ENCODE measurements around the gene PCED1A. TPM values are rescaled to one million over a fixed set of nuclear protein-coding genes. Genes with fewer than 3 reads are reported as not detected.

The PCED1A gene
- total RNA-seq, 2 donors from 2014 or later = 52.8 to 58.9 TPM

DNA sequence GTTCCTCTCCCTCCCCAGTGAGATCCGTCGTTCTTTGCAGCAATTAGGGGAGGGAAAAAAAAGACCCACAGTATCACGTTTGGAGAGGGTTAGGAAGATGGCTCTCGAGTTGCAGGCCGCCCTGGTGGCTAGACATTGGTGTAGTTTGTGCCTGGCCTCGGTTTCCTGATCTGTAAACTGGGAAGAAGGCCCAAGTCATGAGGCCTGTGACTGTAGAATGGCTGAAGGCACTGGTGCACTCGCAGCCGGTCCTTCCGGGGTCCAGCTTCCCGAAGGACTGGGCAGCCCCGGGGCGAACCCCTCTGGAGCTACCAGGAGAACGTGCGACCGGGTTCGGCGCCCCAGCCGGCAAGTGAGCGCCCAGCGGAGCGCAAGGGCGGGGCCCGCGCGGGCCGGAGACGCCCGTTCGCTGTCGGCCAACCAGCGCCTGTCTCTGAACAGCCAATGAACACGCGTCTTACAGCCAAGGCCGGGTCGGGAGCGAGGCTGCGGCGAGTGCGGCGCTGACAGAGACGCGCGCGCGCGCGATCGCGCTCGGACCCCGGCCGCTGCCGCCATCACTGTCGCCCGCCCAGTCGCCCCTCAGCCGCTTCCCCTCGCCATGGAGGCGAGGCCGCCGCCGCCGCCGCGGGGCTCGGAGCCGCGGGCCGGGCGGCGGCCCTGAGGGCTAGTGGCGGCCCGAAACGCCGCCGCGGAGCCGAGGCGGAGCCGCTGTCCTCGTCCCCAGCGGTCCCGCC lies 32.7 kb upstream of the PCED1A start, which contains the start of gene PTPRA:
Gene PTPRA, plus strand, starts transcription at position 472 of the 737 bp plus-strand sequence. CDS start 90,797 bp downstream, outside the sequence.
- Mint-ChIP-seq H3K4me1 (ENCODE audit: low read depth) (peaks cover 56% of the 10 kb centered on the region), H3K27me3 (ENCODE audit: low read depth) (no peaks in the 10 kb centered on the region), H3K27ac (peak within 1 kb of the TSS; percentile 90), H3K4me3 (peak within 1 kb of the TSS; percentile 74 to 97), H3K36me3 (ENCODE audit: insufficient read depth in 2 of 2) (peaks cover 4 to 10% of the 10 kb centered on the region in 2 donors), H3K9me3 (no peaks in the 10 kb centered on the region)
- DNase-seq = peak; percentile 94
- ATAC-seq (replicated peaks in 1 of 2) = peak; percentile 91 to 93

DNA sequence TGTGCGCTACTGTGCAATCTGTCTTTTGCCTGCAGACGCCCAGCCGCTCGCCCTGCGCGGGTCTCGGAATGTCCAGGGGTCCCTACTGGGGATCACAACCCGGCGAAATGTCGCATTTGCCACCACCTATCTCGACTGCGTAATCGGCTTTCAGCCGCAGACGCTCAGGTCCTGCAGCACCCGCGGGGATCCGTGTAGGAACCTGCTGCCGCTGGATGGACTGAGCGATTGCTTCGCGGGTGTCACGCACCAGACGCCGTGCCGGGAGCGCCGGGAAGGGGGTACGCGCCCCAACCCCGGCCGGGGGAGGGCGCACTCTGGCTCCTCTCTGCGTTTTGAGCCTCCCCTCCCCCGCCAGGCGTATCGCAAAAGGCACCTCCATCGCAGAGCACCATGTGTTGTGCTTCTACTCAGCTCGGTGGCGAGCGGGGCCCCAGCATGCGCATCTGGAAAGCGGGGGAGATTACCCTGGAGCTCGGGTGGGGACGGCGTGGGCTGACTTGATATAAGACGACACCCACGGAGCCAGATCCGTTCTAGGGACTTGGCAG lies 32.1 kb upstream of the PCED1A start:
- Mint-ChIP-seq H3K27me3 (ENCODE audit: low read depth) (no peaks in the 10 kb centered on the region), H3K36me3 (ENCODE audit: insufficient read depth in 2 of 2) (peaks cover 4 to 10% of the 10 kb centered on the region in 2 donors), H3K4me1 (ENCODE audit: low read depth) (peaks cover 61% of the 10 kb centered on the region), H3K27ac (peak overlapping the region; percentile 89), H3K4me3 (peak overlapping the region; percentile 74 to 97), H3K9me3 (no peaks in the 10 kb centered on the region)
- peak; percentile 58 to 65 for ATAC-seq (replicated peaks in 1 of 2)
- peak; percentile 84 to 85 for DNase-seq

DNA sequence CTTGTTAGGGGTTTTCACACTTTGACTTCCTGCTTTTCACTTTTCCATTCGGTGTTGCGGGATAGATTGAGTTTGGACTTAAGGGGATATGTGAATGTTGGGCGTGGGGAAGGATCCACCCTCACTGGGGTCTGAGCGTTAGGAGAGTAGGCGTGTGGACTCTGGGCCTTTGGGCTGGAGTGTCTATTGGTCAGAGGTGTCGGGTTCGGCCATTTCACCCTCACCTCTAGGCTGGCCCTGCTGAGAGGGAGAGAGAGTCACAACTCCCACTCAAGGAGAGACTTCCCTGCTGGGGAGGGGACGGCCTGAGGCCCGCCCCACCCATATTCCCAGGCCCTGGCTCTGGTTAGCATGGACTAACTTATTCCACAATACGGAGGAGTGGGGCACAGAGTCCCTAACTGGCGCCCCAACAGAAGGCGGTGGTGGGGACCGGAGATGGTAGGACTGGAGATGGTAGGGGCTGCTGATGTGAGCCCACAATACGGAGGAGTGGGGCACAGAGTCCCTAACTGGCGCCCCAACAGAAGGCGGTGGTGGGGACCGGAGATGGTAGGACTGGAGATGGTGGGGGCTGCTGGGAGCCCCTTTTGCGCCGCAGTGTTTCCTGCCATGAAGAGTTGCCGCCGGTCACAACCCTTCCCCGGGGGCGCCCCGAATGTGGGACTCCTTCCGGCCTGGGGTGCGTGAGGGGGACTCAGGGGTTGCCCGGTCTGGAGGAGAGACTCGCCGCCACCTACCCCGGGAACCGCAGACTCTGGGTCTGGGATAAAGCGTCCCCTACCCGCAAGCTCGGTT lies 31.4 kb upstream of the PCED1A start:
- no peaks in the 10 kb centered on the region for H3K27me3 Mint-ChIP-seq (ENCODE audit: low read depth)
- ATAC-seq (replicated peaks in 1 of 2) (peak; percentile 7 to 24), DNase-seq (peak; percentile 58 to 61)
- H3K9me3 Mint-ChIP-seq = no peaks in the 10 kb centered on the region
- peak overlapping the region; percentile 74 to 97 for H3K4me3 Mint-ChIP-seq
- peak overlapping the region; percentile 5 for H3K27ac Mint-ChIP-seq
- H3K36me3 Mint-ChIP-seq (ENCODE audit: insufficient read depth in 2 of 2) = peaks cover 4 to 10% of the 10 kb centered on the region in 2 donors
- H3K4me1 Mint-ChIP-seq (ENCODE audit: low read depth) = peaks cover 63% of the 10 kb centered on the region

DNA sequence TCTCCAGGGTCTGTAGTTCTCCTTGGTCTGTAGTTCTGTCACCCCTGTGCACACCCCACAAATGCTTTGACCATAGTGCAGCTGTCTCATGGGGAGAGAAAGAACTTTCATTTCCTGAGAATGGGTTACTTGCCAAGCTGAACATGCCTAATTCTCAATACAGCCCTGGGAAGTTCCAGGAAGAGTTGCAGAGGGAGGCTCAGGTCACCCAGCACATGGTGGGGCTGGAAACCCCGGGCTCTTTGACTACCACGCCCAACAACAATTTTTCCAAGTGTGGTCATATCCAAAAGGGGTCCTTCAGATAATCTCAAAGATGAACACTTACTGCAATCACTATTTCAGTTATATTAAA lies 30.6 kb upstream of the PCED1A start:
- H3K36me3 Mint-ChIP-seq (ENCODE audit: insufficient read depth in 2 of 2) = peaks cover 4 to 5% of the 10 kb centered on the region in 2 donors
- H3K4me3 Mint-ChIP-seq = peak overlapping the region; percentile 58 to 74
- H3K9me3 Mint-ChIP-seq = no peaks in the 10 kb centered on the region
- ATAC-seq (replicated peaks in 1 of 2) (no peak), DNase-seq (no peak)
- no peaks in the 10 kb centered on the region for H3K27me3 Mint-ChIP-seq (ENCODE audit: low read depth)
- H3K4me1 Mint-ChIP-seq (ENCODE audit: low read depth) = peaks cover 63% of the 10 kb centered on the region
- H3K27ac Mint-ChIP-seq = peak overlapping the region; percentile 13

DNA sequence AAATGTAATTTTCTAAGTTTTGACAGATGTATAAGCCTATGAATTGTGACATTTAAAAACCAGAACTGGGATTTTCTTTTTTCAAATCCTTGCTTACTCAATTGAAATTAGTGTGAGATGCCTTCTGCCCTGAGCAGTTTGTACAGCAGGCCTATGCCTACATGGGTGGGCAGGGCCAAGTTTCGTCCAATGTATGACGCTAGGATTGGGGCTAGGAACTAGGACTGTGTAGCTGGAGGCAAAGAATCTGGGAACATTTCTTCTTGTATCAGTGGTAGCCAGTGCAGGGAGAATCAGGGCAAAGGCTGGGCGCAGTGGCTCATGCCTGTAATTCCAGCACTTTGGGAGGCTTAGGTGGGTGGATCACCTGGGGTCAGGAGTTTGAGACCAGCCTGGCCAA lies 28.9 kb upstream of the PCED1A start:
- no peaks in the 10 kb centered on the region for H3K9me3 Mint-ChIP-seq
- no peaks in the 10 kb centered on the region for H3K27me3 Mint-ChIP-seq (ENCODE audit: low read depth)
- H3K27ac Mint-ChIP-seq = no peak overlapping the region
- H3K4me3 Mint-ChIP-seq = no peak overlapping the region
- ATAC-seq (replicated peaks in 1 of 2) (no peak), DNase-seq (no peak)
- peaks cover 63% of the 10 kb centered on the region for H3K4me1 Mint-ChIP-seq (ENCODE audit: low read depth)
- peaks cover 0 to 4% of the 10 kb centered on the region in 2 donors for H3K36me3 Mint-ChIP-seq (ENCODE audit: insufficient read depth in 2 of 2)

DNA sequence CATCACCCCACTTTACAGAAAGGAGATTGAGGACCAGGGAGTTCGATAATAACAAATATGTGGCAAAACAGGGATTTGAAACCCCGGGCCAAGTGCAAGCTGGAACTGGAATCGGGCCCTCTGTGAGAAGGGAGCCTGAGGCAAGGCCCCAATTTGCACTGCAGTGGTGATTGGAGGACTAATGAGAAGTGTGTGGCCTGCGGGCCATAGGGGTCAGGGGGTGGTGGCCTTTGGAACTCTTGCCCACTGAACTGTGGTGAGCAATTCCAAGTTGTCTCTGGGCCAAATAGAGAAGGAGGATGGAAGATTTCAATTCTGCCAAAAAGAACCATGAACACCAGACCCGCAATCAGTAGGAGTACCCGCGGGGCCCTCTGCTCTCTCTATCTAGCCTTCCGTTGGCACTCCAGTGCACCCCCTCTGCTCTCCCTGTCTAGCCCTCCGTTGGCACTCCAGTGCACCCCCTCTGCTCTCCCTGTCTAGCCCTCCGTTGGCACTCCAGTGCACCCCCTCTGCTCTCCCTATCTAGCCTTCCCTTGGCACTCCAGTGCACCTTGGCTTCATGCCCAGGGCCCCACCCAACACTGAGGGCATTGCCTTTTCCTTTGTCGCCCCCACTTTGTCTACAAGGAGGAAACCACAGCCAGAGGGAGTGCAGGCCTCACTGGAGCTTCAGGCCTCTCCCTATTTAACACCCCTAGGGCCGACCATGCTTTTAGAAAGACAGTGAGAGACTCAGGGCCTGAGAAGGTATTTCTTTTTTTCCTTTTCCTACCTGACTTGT lies 26.8 kb upstream of the PCED1A start:
- peaks cover 0 to 3% of the 10 kb centered on the region in 2 donors for H3K36me3 Mint-ChIP-seq (ENCODE audit: insufficient read depth in 2 of 2)
- DNase-seq (no peak), ATAC-seq (replicated peaks in 1 of 2) (no peak)
- H3K27ac Mint-ChIP-seq = no peak overlapping the region
- peaks cover 56% of the 10 kb centered on the region for H3K4me1 Mint-ChIP-seq (ENCODE audit: low read depth)
- H3K27me3 Mint-ChIP-seq (ENCODE audit: low read depth) = no peaks in the 10 kb centered on the region
- H3K4me3 Mint-ChIP-seq = no peak overlapping the region
- no peaks in the 10 kb centered on the region for H3K9me3 Mint-ChIP-seq

DNA sequence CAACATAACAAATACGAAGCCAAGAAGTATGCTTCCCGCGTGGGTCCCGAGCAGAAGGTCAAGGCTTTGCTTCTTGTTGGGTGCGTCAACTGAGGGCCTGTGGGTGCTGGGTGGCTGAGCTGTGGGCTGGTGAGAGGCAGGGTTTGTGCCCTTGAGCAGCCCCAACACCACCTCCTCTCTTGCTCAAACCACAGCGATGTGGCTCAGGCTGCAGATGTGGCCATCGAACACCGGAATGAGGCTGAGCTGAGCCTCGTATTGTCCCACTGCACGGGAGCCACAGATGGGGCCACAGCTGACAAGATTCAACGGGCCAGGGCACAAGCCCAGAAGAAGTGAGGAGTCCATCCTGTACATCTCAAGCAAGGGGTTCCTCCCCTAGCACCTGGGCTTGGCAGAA lies 25.8 kb upstream of the PCED1A start:
- ATAC-seq (replicated peaks in 1 of 2) (peak; percentile 35 to 50), DNase-seq (peak in 1 of 2 donors; percentile 27)
- Mint-ChIP-seq H3K27me3 (ENCODE audit: low read depth) (no peaks in the 10 kb centered on the region), H3K9me3 (no peaks in the 10 kb centered on the region), H3K4me3 (peak overlapping the region in 1 of 2 donors; percentile 21), H3K36me3 (ENCODE audit: insufficient read depth in 2 of 2) (peaks cover 0 to 4% of the 10 kb centered on the region in 2 donors), H3K4me1 (ENCODE audit: low read depth) (peaks cover 48% of the 10 kb centered on the region), H3K27ac (no peak overlapping the region)

DNA sequence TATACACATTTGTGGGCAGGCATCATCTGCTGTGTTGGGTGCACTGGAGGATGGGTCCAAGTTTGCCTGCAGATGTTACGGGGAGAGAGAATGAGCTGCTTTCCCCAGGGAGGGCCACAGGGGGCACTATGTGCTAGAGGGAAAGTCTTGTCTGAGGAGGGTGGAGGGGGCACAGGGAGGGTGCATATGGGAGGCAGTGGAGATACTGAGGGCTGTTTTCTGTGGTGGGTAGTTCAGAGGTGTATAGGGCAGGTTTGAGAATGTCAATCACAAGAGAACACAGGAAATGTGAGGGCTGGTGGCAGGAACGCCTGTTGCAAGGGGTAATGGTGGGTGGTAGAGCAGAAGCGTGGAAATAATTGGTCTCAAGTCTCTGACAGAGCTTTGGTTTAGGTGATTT lies 25.2 kb upstream of the PCED1A start:
- Mint-ChIP-seq H3K27ac (no peak overlapping the region), H3K4me1 (ENCODE audit: low read depth) (peaks cover 42% of the 10 kb centered on the region), H3K4me3 (peak overlapping the region in 1 of 2 donors; percentile 35), H3K36me3 (ENCODE audit: insufficient read depth in 2 of 2) (peaks cover 0 to 4% of the 10 kb centered on the region in 2 donors), H3K27me3 (ENCODE audit: low read depth) (no peaks in the 10 kb centered on the region), H3K9me3 (no peaks in the 10 kb centered on the region)
- DNase-seq (peak; percentile 54 to 69), ATAC-seq (replicated peaks in 1 of 2) (peak; percentile 81 to 90)

DNA sequence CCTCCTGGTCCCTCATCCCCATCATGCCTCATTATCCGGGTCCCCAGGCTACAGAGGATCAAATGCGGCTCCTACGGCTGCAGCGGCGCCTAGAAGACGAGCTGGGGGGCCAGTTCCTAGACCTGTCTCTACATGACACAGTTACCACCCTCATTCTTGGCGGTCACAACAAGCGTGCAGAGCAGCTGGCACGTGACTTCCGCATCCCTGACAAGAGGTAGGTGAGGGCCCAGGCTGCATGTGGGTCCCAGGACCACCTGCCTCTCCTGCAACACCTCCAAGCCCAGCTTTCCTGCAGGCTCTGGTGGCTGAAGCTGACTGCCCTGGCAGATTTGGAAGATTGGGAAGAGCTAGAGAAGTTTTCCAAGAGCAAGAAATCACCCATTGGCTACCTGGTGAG lies 24.6 kb upstream of the PCED1A start:
- ATAC-seq (replicated peaks in 1 of 2) (no peak), DNase-seq (no peak)
- Mint-ChIP-seq H3K36me3 (ENCODE audit: insufficient read depth in 2 of 2) (peaks cover 0 to 4% of the 10 kb centered on the region in 2 donors), H3K4me3 (peak overlapping the region in 1 of 2 donors; percentile 35), H3K27ac (no peak overlapping the region), H3K9me3 (no peaks in the 10 kb centered on the region), H3K27me3 (ENCODE audit: low read depth) (no peaks in the 10 kb centered on the region), H3K4me1 (ENCODE audit: low read depth) (peaks cover 37% of the 10 kb centered on the region)

DNA sequence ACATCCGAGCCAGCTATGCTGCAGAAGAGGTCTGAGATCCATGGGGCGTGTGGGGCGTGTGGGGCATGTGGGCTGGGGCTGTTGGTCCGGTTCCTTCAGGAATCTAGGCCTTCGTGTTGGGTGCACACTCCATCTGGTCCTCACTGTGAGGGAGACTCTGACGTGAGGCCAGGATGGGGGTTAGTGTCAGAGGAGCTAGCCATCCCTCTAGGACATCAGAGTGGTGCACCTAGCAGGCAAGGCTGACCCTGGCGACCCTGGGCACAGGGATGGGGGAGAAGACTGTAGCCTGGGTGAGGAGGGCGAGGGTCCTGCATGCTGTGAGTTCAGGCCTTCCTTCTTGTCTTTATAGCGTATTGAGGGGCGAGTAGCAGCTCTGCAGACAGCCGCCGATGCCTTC lies 24.2 kb upstream of the PCED1A start:
- ATAC-seq (replicated peaks in 1 of 2) = no peak
- DNase-seq = no peak
- H3K4me1 Mint-ChIP-seq (ENCODE audit: low read depth) = peaks cover 37% of the 10 kb centered on the region
- no peaks in the 10 kb centered on the region for H3K27me3 Mint-ChIP-seq (ENCODE audit: low read depth)
- H3K36me3 Mint-ChIP-seq (ENCODE audit: insufficient read depth in 2 of 2) = peaks cover 0 to 4% of the 10 kb centered on the region in 2 donors
- no peak overlapping the region for H3K27ac Mint-ChIP-seq
- no peak overlapping the region for H3K4me3 Mint-ChIP-seq
- H3K9me3 Mint-ChIP-seq = no peaks in the 10 kb centered on the region

DNA sequence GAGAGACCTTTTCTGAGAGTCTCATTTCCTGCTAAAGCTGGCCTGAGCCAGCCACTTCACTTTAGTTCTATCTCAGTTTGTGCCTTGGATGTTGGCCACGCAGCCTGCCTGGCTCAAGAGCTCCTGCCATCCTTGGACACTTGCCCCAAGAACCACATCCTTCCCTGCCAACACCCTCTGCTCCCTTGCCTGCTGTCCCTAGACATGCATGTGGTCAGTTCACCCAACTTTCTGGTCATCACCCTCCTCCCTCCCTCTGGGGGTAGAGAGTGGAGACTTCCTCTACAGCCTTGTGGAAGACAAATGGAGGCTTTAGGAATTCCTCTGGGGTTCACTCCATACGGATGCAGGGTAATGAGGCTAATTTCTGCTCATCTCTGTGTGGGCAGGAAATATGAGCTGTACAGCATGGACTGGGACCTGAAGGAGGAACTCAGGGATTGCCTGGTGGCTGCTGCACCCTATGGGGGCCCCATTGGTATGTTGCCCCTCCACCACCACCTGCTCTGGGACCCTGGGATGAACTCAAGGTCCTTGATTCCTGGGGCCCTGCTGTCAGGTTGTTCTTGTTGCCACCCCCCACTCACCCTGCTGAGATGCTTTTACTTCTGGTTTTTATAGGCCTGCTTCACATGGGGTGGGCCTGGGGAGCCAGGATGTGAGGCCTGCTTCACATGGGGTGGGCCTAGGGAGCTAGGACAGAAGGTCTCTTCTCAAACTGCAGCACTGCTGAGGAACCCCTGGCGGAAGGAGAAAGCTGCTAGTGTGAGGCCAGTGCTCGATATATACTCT lies 19.1 kb upstream of the PCED1A start:
- no peak for DNase-seq
- Mint-ChIP-seq H3K27me3 (ENCODE audit: low read depth) (no peaks in the 10 kb centered on the region), H3K27ac (no peak overlapping the region), H3K4me3 (no peak overlapping the region), H3K36me3 (ENCODE audit: insufficient read depth in 2 of 2) (peaks cover 0 to 2% of the 10 kb centered on the region in 2 donors), H3K9me3 (no peaks in the 10 kb centered on the region), H3K4me1 (ENCODE audit: low read depth) (peaks cover 1% of the 10 kb centered on the region)
- no peak for ATAC-seq (replicated peaks in 1 of 2)

DNA sequence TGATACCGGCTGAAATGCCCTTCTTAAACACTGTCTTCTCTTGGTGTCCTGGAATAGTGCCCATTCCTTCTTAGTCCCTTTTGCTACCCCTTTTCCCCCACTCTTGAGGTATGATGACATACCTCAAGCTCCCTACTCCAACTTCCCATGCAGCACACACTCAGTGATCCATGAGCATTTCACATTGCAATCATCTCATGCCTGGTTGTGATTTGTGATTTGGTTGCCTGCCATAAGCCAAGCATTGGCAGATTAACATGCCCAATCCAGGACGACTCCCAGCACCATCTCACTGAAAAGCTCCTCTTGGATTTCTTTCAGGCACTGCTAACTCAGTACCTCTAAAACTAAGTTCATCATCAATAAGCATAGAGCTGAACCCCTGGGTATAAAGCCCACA lies 18.1 kb upstream of the PCED1A start:
- Mint-ChIP-seq H3K36me3 (ENCODE audit: insufficient read depth in 2 of 2) (peaks cover 2% of the 10 kb centered on the region in 2 donors), H3K9me3 (no peaks in the 10 kb centered on the region), H3K27ac (no peak overlapping the region), H3K4me1 (ENCODE audit: low read depth) (no peaks in the 10 kb centered on the region), H3K27me3 (ENCODE audit: low read depth) (no peaks in the 10 kb centered on the region), H3K4me3 (no peak overlapping the region)
- DNase-seq (no peak), ATAC-seq (replicated peaks in 1 of 2) (no peak)

All from activated T-cell treated with anti-CD3 and anti-CD28 coated beads, Interleukin-2, amount 50 U/mL, for 72 hours (primary cell).